ENCODE data around the gene PTGFRN. TPM values are rescaled to one million over a fixed set of nuclear protein-coding genes. Genes with fewer than 3 reads are reported as not detected.

PTGFRN gene
- total and polyA plus RNA-seq, 7 donors, result 0.79 to 8.1 (median 2.3) TPM

DNA sequence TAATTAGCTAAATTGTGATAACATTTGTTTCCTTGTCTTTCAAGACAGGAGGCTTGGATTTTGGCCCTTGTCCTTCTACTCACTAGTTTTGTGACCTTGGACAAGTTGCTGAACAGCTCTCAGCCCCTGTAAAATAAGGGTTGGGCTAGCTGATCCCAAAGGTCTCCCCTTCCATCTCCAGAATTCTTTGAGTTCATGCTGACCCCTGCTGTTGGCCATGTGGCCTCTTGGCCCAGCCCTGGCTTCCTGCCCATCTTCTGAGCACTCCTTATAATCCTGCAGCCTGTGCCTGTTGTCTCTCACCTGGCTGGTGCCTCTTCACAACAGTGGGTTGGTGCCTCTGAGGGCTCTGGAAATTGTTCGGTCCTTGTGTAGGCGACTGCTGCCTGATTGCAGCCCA lies 10.1 kb downstream of the PTGFRN start:
- DNase-seq (no peak), ATAC-seq (no peak)
- H3K9me3 ChIP-seq, result no peaks in the 10 kb centered on the region
- TF ChIP-seq, protein P1, sequence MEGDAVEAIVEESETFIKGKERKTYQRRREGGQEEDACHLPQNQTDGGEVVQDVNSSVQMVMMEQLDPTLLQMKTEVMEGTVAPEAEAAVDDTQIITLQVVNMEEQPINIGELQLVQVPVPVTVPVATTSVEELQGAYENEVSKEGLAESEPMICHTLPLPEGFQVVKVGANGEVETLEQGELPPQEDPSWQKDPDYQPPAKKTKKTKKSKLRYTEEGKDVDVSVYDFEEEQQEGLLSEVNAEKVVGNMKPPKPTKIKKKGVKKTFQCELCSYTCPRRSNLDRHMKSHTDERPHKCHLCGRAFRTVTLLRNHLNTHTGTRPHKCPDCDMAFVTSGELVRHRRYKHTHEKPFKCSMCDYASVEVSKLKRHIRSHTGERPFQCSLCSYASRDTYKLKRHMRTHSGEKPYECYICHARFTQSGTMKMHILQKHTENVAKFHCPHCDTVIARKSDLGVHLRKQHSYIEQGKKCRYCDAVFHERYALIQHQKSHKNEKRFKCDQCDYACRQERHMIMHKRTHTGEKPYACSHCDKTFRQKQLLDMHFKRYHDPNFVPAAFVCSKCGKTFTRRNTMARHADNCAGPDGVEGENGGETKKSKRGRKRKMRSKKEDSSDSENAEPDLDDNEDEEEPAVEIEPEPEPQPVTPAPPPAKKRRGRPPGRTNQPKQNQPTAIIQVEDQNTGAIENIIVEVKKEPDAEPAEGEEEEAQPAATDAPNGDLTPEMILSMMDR (IDR thresholded peaks at IDR 0.05), result no peak
- H3K27ac ChIP-seq, result no peak overlapping the region
- intact Hi-C loops (cut with DNase I), result loop anchor here in 1 of 2 donors (1.0 kb wide), 1 partner anchor 28 kb away; no protein-coding TSS in a partner anchor
- no peak overlapping the region for H3K4me3 ChIP-seq
- H3K36me3 ChIP-seq (ENCODE audit: insufficient read depth in 1 of 2, low read depth in 1 of 2), result no peaks in the 10 kb centered on the region
- peaks cover 0 to 26% (median 2%) of the 10 kb centered on the region in 3 donors for H3K27me3 ChIP-seq (ENCODE audit: insufficient read depth in 3 of 3, low read length in 2 of 3)
- WGBS, 3 donors, result 74 to 89% (median 76%) methylated on average over 2 of the region's 2 CpGs
- H3K4me1 ChIP-seq, result no peaks in the 10 kb centered on the region

DNA sequence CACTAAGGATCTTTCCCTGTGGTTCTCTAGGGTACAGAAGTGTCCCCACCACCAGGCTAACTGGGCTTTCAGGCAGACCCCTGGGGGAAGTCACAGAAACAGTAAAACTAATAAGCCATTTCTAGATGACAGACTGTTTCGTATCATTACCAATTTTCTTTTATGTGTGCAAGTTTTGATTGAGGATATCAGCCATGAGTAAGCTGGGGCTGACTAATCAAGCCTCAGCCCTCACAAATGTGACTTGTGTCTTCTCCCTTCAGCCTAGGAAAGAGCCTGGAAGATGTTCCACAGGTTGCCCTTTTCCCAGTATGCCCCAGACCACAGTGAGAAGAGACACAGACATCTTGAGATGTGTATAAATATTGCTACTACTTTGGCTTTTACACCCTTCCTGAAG lies 10.5 kb downstream of the PTGFRN start:
- ATAC-seq, result no peak
- no peaks in the 10 kb centered on the region for H3K9me3 ChIP-seq
- 88 to 94% (median 89%) methylated on average over 1 of the region's 1 CpG for WGBS, 3 donors
- H3K4me1 ChIP-seq, result no peaks in the 10 kb centered on the region
- TF ChIP-seq, protein P1 (IDR thresholded peaks at IDR 0.05), result no peak
- no peak overlapping the region for H3K4me3 ChIP-seq
- H3K27me3 ChIP-seq (ENCODE audit: insufficient read depth in 3 of 3, low read length in 2 of 3), result peaks cover 0 to 22% (median 2%) of the 10 kb centered on the region in 3 donors
- H3K27ac ChIP-seq, result no peak overlapping the region
- no peak for DNase-seq
- intact Hi-C loops (cut with DNase I), result no loop called here
- H3K36me3 ChIP-seq (ENCODE audit: insufficient read depth in 1 of 2, low read depth in 1 of 2), result no peaks in the 10 kb centered on the region

DNA sequence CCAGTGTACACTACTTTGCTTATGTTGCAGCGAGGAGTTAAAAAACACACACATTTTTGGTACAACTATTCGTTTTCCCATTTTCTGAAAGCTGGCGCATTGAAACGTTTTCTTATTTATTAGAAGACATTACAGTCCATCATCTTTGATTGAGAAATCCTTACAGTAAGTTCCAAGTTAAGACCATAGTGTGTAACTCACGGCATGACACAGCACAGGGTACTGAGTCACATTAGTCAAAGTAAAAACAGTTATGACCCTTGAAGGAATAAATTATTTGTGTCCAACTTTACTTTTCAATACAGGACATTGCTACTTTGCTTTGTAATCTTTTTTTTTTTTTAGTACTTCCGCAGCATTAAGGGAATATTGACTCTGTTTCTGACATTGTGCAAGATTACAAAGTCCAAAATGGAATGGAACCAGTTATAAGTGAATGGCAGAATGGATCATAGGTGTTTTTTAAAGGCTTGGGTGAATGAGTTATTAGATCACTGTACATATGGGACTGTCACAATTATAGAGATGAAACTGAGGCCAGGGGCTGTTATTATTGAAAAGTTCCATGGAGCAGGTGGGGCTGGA lies 11.7 kb downstream of the PTGFRN start:
- Histone ChIP-seq H3K27ac (no peak overlapping the region), H3K4me3 (no peak overlapping the region), H3K36me3 (ENCODE audit: insufficient read depth in 1 of 2, low read depth in 1 of 2) (no peaks in the 10 kb centered on the region), H3K27me3 (ENCODE audit: insufficient read depth in 3 of 3, low read length in 2 of 3) (peaks cover 0 to 19% (median 2%) of the 10 kb centered on the region in 3 donors), H3K9me3 (no peaks in the 10 kb centered on the region), H3K4me1 (no peaks in the 10 kb centered on the region)
- TF ChIP-seq, protein P1 (IDR thresholded peaks at IDR 0.05), result no peak
- ATAC-seq, result no peak
- intact Hi-C loops (cut with DNase I), result no loop called here
- DNase-seq, result no peak
- 77 to 90% (median 78%) methylated on average over 6 of the region's 6 CpGs for WGBS, 3 donors

DNA sequence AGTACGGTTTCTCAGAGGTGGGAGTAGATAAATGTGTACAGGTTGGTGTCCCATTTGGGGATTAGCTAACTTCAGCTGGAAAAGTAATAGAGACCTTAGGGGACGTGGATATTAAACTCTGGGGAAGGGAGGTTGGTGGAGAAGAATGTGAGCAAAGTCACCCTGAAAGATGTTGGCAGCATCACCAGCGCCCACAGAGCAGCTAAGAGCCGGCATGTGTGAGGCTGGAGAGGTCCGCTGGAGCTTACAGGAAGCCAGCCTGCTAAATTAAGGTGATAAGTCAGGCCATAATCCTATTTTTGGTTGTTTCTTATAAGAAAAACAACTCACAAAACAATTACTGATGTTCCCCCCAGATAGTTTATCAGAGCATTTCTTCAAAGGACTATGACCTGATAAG lies 12.2 kb downstream of the PTGFRN start:
- H3K27me3 ChIP-seq (ENCODE audit: insufficient read depth in 3 of 3, low read length in 2 of 3), result peaks cover 0 to 14% (median 2%) of the 10 kb centered on the region in 3 donors
- TF ChIP-seq, protein P1 (IDR thresholded peaks at IDR 0.05), result no peak
- 75 to 82% (median 77%) methylated on average over 5 of the region's 5 CpGs for WGBS, 3 donors
- H3K4me3 ChIP-seq, result no peak overlapping the region
- H3K9me3 ChIP-seq, result no peaks in the 10 kb centered on the region
- H3K27ac ChIP-seq, result no peak overlapping the region
- no peaks in the 10 kb centered on the region for H3K36me3 ChIP-seq (ENCODE audit: insufficient read depth in 1 of 2, low read depth in 1 of 2)
- DNase-seq (no peak), ATAC-seq (no peak)
- H3K4me1 ChIP-seq, result no peaks in the 10 kb centered on the region
- intact Hi-C loops (cut with DNase I), result no loop called here

DNA sequence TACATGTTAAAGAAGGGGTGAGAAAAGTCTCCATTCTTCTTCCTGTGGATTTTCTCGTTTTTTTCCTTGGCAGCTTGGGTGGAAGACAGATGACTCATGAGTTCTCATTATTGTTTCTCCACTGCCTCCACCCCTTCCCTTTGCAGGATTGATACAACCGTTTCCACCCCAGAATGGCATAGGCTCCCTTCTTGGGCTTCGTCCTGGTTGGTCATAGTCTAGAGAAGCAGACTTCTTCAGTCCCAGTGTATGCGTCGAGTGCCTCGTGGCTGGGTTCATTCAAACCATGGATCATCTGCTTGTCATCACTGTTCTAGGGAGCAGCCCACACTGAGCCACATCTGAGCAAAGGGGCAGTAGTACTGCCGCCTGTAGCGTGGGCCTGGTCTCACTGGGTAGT lies 13.7 kb downstream of the PTGFRN start:
- ATAC-seq (no peak), DNase-seq (no peak)
- H3K27ac ChIP-seq, result no peak overlapping the region
- no peaks in the 10 kb centered on the region for H3K9me3 ChIP-seq
- H3K4me3 ChIP-seq, result no peak overlapping the region
- no peaks in the 10 kb centered on the region for H3K36me3 ChIP-seq (ENCODE audit: insufficient read depth in 1 of 2, low read depth in 1 of 2)
- intact Hi-C loops (cut with DNase I), result no loop called here
- H3K4me1 ChIP-seq, result no peaks in the 10 kb centered on the region
- peaks cover 0 to 9% (median 2%) of the 10 kb centered on the region in 3 donors for H3K27me3 ChIP-seq (ENCODE audit: insufficient read depth in 3 of 3, low read length in 2 of 3)
- WGBS, 3 donors, result 67 to 79% (median 67%) methylated on average over 8 of the region's 8 CpGs
- TF ChIP-seq, protein P1 (IDR thresholded peaks at IDR 0.05), result no peak

All from psoas muscle (tissue), 8 donors.